Neural cell (in vitro differentiated cells): ENCODE results near the gene C19orf53. TPM values are rescaled to one million over a fixed set of nuclear protein-coding genes. Genes with fewer than 3 reads are reported as not detected.

Source experiments
- H2AFZ ChIP-seq: fragments of 200-600, 300-800 bp; sonication (generic), shearing (Covaris generic); 2 replicates; pipeline ENCODE4 v1.6.0; 2014; ENCODE audit warnings: low read depth, mild to moderate bottlenecking, antibody characterized with exemption, low read length, moderate library complexity
- H3F3A ChIP-seq: fragments of 200-600 bp; shearing (Covaris generic); 2 replicates; pipeline ENCODE4 v1.6.1; 2016; ENCODE audit warnings: mild to moderate bottlenecking, moderate library complexity, mixed read lengths, antibody characterized with exemption, low read length; ENCODE audit not compliant: insufficient read depth, poor library complexity, severe bottlenecking
- H3K27ac ChIP-seq: fragments of 200-600, 300-800 bp; sonication (generic), shearing (Covaris generic); 2 replicates; pipeline ENCODE4 v1.5.1; 2014; ENCODE audit warnings: mild to moderate bottlenecking, low read length, moderate library complexity
- H3K27me3 ChIP-seq: fragments of 300-800, 200-600 bp; sonication (generic), shearing (Covaris generic); 2 replicates; pipeline ENCODE4 v1.6.0; 2014; ENCODE audit warnings: mild to moderate bottlenecking, low read depth, low read length, moderate library complexity; ENCODE audit not compliant: insufficient read depth
- H3K36me3 ChIP-seq: fragments of 300-800, 200-600 bp; sonication (generic), shearing (Covaris generic); 2 replicates; pipeline ENCODE4 v1.5.1; 2014; ENCODE audit warnings: mild to moderate bottlenecking, antibody characterized with exemption, low read length, moderate library complexity; ENCODE audit not compliant: insufficient read depth
- H3K4me2 ChIP-seq: fragments of 300-800, 200-600 bp; sonication (generic), shearing (Covaris generic); 2 replicates; pipeline ENCODE4 v1.6.0; 2014; ENCODE audit warnings: mild to moderate bottlenecking, low read length
- H3K4me3 ChIP-seq: fragments of 300-800, 200-600 bp; sonication (generic), shearing (Covaris generic); 2 replicates; pipeline ENCODE4 v1.5.1; 2014; ENCODE audit warnings: mild to moderate bottlenecking, low read length, moderate library complexity
- H3K79me2 ChIP-seq: fragments of 200-600 bp; shearing (Covaris generic); replicated peaks from 2 replicates; pipeline ENCODE4 v1.6.0; 2014; ENCODE audit warnings: mild to moderate bottlenecking, low read length, moderate library complexity; ENCODE audit not compliant: insufficient read depth
- H3K9ac ChIP-seq: fragments of 300-800, 200-600 bp; sonication (generic), shearing (Covaris generic); 2 replicates; pipeline ENCODE4 v1.6.1; 2016; ENCODE audit warnings: mild to moderate bottlenecking, low read length, mixed read lengths
- H3K9me2 ChIP-seq: fragments of 200-600 bp; shearing (Covaris generic); 2 replicates; pipeline ENCODE4 v1.6.1; 2016; ENCODE audit warnings: mild to moderate bottlenecking, low read length, mixed read lengths; ENCODE audit not compliant: insufficient read depth
- H3K9me3 ChIP-seq: fragments of 200-600, 300-800 bp; sonication (generic), shearing (Covaris generic); 2 replicates; pipeline ENCODE4 v1.6.1; 2016; ENCODE audit warnings: mild to moderate bottlenecking, mixed run types, low read length, moderate library complexity, mixed read lengths
- H4K20me1 ChIP-seq: fragments of 200-600 bp; shearing (Covaris generic); 2 replicates; pipeline ENCODE4 v1.6.1; 2016; ENCODE audit warnings: mild to moderate bottlenecking, mixed run types; ENCODE audit not compliant: insufficient read depth
- CTCF ChIP-seq: fragments of 450-650 bp; IDR thresholded peaks from 2 replicates; pipeline ENCODE4 v1.5.1; 2014; ENCODE audit warnings: antibody characterized with exemption, mild to moderate bottlenecking, moderate library complexity; ENCODE audit not compliant: poor library complexity, severe bottlenecking
- EP300 ChIP-seq: fragments of 450-650 bp; conservative IDR thresholded peaks from 2 replicates; pipeline ENCODE4 v1.6.1; 2014; ENCODE audit warnings: antibody characterized with exemption, mild to moderate bottlenecking, moderate library complexity; ENCODE audit not compliant: poor library complexity, severe bottlenecking
- EZH2 ChIP-seq: fragments of 200-600, 300-800 bp; shearing (Covaris generic), sonication (generic); IDR thresholded peaks from 2 replicates; pipeline ENCODE4 v1.6.1; 2014; ENCODE audit warnings: antibody characterized with exemption, low read length, borderline replicate concordance, mild to moderate bottlenecking; ENCODE audit not compliant: insufficient read depth, poor library complexity, severe bottlenecking
- MXI1 ChIP-seq: fragments of 450-650 bp; conservative IDR thresholded peaks from 2 replicates; pipeline ENCODE4 v1.6.1; 2014; ENCODE audit warnings: antibody characterized with exemption, mild to moderate bottlenecking; ENCODE audit not compliant: poor library complexity, severe bottlenecking
- POLR2AphosphoS5 ChIP-seq: IDR thresholded peaks from 2 replicates; pipeline ENCODE4 v1.6.1; 2012
- RAD21 ChIP-seq: fragments of 450-650 bp; conservative IDR thresholded peaks from 2 replicates; pipeline ENCODE4 v1.6.1; 2014; ENCODE audit warnings: antibody characterized with exemption, mild to moderate bottlenecking, moderate library complexity
- REST ChIP-seq: IDR thresholded peaks from 2 replicates; pipeline ENCODE4 v1.6.1; 2012; ENCODE audit warnings: borderline replicate concordance
- SMC3 ChIP-seq: fragments of 450-650 bp; conservative IDR thresholded peaks from 2 replicates; pipeline ENCODE4 v1.6.1; 2014; ENCODE audit warnings: antibody characterized with exemption, mild to moderate bottlenecking, moderate library complexity; ENCODE audit not compliant: poor library complexity
- TAF1 ChIP-seq: IDR thresholded peaks from 2 replicates; pipeline ENCODE4 v1.6.1; 2012; ENCODE audit warnings: low read depth
- polyA plus RNA-seq: library from polyadenylated mRNA; depleted of rRNA; stranded (reverse); fragments of >200 nt; gene quantifications from 2 replicates; pipeline ENCODE4 v1.2.3, GENCODE V29; 2014

C19orf53 gene
- polyA plus RNA-seq, 1 donor from 2014 or later, result 104 TPM

GRCh38 chr19:13744174-13744573, 30.1 kb upstream of the C19orf53 start:
- Histone ChIP-seq H3K9ac (no peak overlapping the region), H3K79me2 (peaks cover 8% of the 10 kb centered on the region), H3K27ac (no peak overlapping the region), H3K27me3 (no peaks in the 10 kb centered on the region), H3F3A (no peaks in the 10 kb centered on the region), H2AFZ (no peak overlapping the region), H3K4me2 (no peak overlapping the region), H4K20me1 (no peaks in the 10 kb centered on the region), H3K9me2 (no peaks in the 10 kb centered on the region), H3K9me3 (no peaks in the 10 kb centered on the region), H3K36me3 (no peaks in the 10 kb centered on the region), H3K4me3 (no peak overlapping the region)
- TF ChIP-seq EZH2, result no peak
- no peak for TF ChIP-seq CTCF
- TF ChIP-seq MXI1, result no peak
- TF ChIP-seq REST, result no peak
- TF ChIP-seq RAD21, result no peak
- no peak for TF ChIP-seq SMC3
- no peak for TF ChIP-seq TAF1
- no peak for TF ChIP-seq POLR2AphosphoS5
- TF ChIP-seq EP300, result no peak

- Histone ChIP-seq H3K9me2 (no peaks in the 10 kb centered on the region), H3K9me3 (no peaks in the 10 kb centered on the region), H3K4me2 (no peak overlapping the region), H3K79me2 (peaks cover 13% of the 10 kb centered on the region), H3K27ac (peak overlapping the region; percentile 65), H3K4me3 (peak overlapping the region; percentile 80), H2AFZ (peak overlapping the region; percentile 16), H3K9ac (peak overlapping the region; percentile 40), H4K20me1 (no peaks in the 10 kb centered on the region), H3K27me3 (no peaks in the 10 kb centered on the region), H3F3A (no peaks in the 10 kb centered on the region), H3K36me3 (no peaks in the 10 kb centered on the region)
- TF ChIP-seq REST (no peak), CTCF (no peak), EP300 (no peak), POLR2AphosphoS5 (no peak), SMC3 (no peak), TAF1 (no peak), MXI1 (no peak), RAD21 (no peak), EZH2 (no peak)
These were observed 27.2 kb upstream of the C19orf53 start for GRCh38 chr19:13747098-13747453.
